HG02852 (cell line): ENCODE results near the gene MYCBPAP.

Experiments used
- ATAC-seq: cut with Tn5 transposase; IDR thresholded peaks from one replicate; pipeline ENCODE4 v1.9.1; 2021; ENCODE audit warnings: mild to moderate bottlenecking, moderate library complexity; ENCODE audit not compliant: unreplicated experiment

Gene MYCBPAP

GRCh38 chr17:50568659-50569058 is 60.4 kb downstream of the MYCBPAP start:
- ATAC-seq = no peak

GRCh38 chr17:50569592-50569991 is 61.4 kb downstream of the MYCBPAP start:
- ATAC-seq = no peak

GRCh38 chr17:50570032-50570431 is 61.8 kb downstream of the MYCBPAP start:
- no peak for ATAC-seq

GRCh38 chr17:50570528-50570927 is 62.3 kb downstream of the MYCBPAP start:
- no peak for ATAC-seq

DNA sequence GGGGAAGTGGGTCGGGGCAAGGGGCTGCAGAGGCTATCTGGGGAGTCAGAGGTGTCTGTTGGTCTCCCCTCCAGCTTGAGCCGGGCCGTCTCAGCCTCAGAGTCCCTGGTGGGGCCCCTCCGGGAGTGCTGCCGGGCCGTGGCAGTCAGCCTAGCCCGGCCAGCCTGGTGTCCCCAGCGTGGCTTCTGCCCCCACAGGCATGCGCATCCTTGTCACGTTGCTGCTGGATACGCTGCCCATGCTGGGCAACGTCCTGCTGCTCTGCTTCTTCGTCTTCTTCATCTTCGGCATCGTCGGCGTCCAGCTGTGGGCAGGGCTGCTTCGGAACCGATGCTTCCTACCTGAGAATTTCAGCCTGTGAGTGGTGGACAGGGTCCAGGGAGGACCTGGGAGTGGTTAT is 63.4 kb downstream of the MYCBPAP start:
- no peak for ATAC-seq

- ATAC-seq = no peak
Measured at GRCh38 chr17:50572541-50572940, 64.3 kb downstream of the MYCBPAP start.

DNA sequence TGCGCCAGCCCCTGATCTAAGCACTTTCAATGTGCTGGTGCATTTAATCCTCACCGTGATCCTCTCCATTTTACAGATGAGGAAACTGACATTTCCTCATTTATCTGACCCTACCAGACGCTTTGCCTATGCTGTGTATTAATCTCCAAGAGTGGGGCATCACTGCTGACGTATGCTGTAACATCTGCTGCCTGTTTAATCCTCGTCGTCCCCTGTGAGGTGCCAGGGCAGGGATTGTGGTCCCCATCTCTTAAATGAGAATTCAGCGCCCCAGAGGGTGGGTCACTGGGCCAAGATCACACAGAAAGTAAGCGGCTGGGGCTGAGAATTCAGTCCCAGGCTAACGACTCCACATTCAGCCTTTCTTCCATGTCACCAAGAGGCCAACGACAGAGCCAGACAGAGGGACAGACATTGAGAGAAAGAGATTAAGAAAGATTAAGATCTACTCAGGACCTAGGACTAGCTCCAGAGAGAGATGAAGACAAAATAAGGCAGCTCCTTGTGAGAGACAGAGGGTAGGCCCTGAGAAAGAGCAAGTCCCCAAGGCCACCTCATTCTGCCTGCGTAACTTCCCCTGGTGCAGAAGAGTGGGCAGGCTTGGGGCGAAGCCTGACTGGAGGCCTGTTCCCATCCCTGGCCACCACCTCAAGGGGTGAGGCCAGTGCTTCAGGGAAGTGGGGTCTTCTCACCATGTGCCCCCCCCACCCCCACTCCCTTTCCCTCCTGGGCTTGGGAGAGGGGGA is 65.8 kb downstream of the MYCBPAP start:
- ATAC-seq = no peak

DNA sequence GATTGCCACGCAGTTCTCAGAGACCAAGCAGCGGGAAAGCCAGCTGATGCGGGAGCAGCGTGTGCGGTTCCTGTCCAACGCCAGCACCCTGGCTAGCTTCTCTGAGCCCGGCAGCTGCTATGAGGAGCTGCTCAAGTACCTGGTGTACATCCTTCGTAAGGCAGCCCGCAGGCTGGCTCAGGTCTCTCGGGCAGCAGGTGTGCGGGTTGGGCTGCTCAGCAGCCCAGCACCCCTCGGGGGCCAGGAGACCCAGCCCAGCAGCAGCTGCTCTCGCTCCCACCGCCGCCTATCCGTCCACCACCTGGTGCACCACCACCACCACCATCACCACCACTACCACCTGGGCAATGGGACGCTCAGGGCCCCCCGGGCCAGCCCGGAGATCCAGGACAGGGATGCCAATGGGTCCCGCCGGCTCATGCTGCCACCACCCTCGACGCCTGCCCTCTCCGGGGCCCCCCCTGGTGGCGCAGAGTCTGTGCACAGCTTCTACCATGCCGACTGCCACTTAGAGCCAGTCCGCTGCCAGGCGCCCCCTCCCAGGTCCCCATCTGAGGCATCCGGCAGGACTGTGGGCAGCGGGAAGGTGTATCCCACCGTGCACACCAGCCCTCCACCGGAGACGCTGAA is 67.5 kb downstream of the MYCBPAP start:
- no peak for ATAC-seq

DNA sequence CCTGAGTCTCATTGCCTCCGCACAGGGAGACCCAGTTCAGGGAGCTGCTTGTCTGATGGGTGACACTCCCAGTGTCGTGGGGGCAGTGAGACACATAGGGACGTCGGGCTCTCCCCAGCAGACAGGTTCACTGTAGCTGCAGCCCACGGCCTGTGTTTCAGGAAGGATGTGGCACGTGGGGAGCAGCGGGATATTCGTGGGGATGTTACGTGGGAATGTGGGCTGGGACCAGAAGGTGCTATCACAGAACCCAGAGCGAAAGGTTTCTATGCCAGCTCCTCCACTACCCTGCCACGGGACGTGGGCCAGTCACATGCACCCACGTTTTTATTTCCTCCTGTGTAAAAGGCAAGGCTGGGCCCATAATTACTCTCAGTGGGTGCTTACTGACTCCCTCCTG is 68.6 kb downstream of the MYCBPAP start:
- no peak for ATAC-seq

- no peak for ATAC-seq
Measured at GRCh38 chr17:50577451-50577954, 69.3 kb downstream of the MYCBPAP start.

- no peak for ATAC-seq
Measured at GRCh38 chr17:50578173-50578572, 69.9 kb downstream of the MYCBPAP start.

DNA sequence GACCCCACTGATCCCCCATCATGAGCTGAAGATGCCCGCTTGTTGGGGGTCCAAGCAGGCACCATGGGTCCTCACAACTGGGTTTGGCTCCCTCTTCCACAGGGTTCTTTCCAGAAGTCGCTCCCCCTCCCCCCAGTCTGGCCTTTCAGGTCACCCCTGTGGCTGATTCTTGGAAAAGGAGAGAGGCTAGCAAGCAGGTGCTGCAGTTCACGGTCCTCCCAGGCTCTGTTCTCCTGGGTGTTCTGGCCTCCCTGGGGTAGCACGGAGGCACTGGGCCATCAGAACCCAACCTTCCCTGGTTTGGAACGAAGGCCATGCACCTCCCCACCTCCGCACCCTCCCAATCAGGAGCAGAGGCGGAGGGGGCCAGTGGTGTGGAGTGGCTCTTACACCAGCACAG is 71.2 kb downstream of the MYCBPAP start:
- ATAC-seq = no peak

GRCh38 chr17:50580646-50581045 is 72.4 kb downstream of the MYCBPAP start:
- ATAC-seq = no peak
